ENCODE data around the gene PLSCR3. TPM values are rescaled to one million over a fixed set of nuclear protein-coding genes. Genes with fewer than 3 reads are reported as not detected.

PLSCR3 gene
- total RNA-seq, 4 donors from 2014 or later: 16.8 to 38.1 (median 17.7) TPM

DNA sequence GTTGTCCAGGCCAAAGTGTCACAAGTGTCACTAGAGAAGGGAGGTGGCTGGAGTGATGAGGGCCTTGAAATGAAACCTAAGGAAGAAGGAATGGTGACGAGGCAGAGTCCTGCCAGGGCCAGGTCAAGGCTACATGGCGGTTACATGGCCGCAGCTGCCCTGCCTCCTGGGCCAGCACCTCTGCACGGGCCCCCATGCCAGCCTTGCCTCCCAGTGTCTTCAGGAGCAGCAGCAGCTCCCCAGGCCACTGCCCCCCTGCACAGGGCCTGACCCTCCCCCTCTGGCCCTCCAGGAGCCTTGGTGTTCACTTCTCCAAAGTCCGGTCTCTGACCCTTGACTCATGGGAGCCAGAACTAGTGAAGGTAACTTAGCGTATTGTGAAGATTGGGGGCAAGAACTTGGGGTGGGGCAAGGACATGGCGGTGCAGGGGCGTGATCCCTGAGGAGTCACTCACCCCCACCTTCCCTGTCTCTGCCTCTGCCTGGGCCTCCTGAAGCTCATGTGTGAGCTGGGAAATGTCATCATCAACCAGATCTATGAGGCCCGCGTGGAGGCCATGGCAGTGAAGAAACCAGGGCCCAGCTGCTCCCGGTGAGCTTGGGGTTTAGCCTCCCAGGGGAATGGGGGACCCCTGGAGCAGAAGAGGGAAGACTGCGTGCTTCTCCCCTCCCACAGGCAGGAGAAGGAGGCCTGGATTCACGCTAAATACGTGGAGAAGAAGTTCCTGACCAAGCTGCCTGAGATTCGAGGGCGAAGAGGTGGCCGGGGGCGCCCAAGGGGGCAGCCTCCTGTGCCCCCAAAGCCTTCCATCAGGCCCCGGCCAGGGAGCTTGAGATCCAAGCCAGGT is 46.5 kb downstream of the PLSCR3 start:
- no peak for ATAC-seq
- TF ChIP-seq POLR2AphosphoS5 (IDR thresholded peaks at IDR 0.05): no peak
- TF ChIP-seq EP300 (IDR thresholded peaks at IDR 0.05): no peak
- TF ChIP-seq POLR2A (IDR thresholded peaks at IDR 0.05): no peak
- TF ChIP-seq, protein P1, sequence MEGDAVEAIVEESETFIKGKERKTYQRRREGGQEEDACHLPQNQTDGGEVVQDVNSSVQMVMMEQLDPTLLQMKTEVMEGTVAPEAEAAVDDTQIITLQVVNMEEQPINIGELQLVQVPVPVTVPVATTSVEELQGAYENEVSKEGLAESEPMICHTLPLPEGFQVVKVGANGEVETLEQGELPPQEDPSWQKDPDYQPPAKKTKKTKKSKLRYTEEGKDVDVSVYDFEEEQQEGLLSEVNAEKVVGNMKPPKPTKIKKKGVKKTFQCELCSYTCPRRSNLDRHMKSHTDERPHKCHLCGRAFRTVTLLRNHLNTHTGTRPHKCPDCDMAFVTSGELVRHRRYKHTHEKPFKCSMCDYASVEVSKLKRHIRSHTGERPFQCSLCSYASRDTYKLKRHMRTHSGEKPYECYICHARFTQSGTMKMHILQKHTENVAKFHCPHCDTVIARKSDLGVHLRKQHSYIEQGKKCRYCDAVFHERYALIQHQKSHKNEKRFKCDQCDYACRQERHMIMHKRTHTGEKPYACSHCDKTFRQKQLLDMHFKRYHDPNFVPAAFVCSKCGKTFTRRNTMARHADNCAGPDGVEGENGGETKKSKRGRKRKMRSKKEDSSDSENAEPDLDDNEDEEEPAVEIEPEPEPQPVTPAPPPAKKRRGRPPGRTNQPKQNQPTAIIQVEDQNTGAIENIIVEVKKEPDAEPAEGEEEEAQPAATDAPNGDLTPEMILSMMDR (IDR thresholded peaks at IDR 0.05): no peak
- Histone ChIP-seq H3K27ac (no peak overlapping the region), H3K27me3 (peaks cover 14% of the 10 kb centered on the region), H3K36me3 (no peaks in the 10 kb centered on the region), H3K4me1 (peaks cover 0 to 44% (median 16%) of the 10 kb centered on the region in 3 donors), H3K4me3 (no peak overlapping the region), H3K9me3 (no peaks in the 10 kb centered on the region)
- 30 to 56% methylated on average over 5 to 6 of the region's 19 CpGs for WGBS, 2 donors (ENCODE audit: low coverage in 1 of 2)

DNA sequence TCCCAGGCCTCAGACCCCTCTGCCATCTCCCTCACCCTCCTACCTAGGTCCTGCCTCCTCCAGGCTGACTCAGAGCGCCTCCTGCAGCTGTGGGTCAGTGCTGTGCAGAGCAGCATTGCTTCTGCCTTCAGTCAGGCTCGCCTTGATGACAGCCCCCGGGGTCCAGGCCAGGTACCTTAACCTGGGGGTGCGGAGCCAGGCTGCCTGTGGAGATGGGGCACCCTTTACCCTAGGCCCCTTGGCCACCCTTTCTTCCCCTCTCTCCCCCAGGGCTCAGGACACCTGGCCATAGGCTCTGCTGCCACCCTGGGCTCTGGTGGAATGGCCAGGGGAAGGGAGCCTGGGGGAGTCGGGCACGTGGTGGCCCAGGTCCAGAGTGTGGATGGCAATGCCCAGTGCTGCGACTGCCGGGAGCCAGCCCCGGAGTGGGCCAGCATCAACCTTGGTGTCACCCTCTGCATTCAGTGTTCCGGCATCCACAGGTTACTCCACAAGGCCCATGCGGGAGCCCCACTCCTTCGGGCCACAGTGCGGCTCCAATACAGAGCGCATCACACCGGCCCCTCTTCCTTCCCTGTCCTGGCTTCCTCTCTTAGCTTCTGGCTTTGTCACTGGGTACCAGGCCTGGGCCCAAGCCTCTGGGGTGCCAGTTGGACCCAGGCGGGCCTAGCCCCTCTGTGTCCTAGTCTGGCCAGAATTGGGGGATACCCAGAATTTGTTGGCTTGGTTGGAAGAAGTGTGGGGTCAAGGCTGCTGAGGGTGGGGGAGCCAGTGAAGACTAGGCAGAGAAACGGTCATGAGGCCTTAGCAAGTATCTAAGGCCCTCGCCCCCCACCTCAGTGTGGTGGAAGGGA is 47.3 kb downstream of the PLSCR3 start:
- Histone ChIP-seq H3K27ac (no peak overlapping the region), H3K27me3 (peaks cover 23% of the 10 kb centered on the region), H3K36me3 (no peaks in the 10 kb centered on the region), H3K4me3 (no peak overlapping the region), H3K4me1 (peaks cover 0 to 38% (median 12%) of the 10 kb centered on the region in 3 donors), H3K9me3 (no peaks in the 10 kb centered on the region)
- ATAC-seq: no peak
- TF ChIP-seq POLR2A (IDR thresholded peaks at IDR 0.05) (no peak), POLR2AphosphoS5 (IDR thresholded peaks at IDR 0.05) (no peak), EP300 (IDR thresholded peaks at IDR 0.05) (no peak)
- TF ChIP-seq, protein P1 (IDR thresholded peaks at IDR 0.05): no peak
- 65 to 70% methylated on average over 2 to 11 of the region's 18 CpGs for WGBS, 2 donors (ENCODE audit: low coverage in 1 of 2)

DNA sequence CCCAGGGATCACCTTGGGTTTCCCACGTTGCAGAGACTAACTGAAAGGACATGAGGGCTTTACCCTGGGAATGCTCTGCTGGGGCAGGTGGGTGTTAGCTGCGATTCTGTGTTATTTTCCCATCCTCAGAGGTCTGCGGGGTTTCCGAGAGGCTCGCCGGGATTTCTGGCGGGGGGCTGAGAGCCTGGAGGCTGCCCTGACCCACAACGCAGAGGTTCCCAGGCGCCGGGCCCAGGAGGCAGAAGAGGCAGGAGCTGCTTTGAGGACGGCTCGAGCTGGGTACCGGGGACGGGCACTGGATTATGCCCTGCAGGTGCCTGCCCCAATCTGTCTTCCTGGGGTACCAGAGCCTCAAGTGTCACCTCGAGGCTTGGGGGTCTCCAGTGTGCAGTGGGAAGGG is 51.1 kb downstream of the PLSCR3 start:
- Histone ChIP-seq H3K36me3 (no peaks in the 10 kb centered on the region), H3K4me3 (no peak overlapping the region), H3K27me3 (peaks cover 53% of the 10 kb centered on the region), H3K9me3 (no peaks in the 10 kb centered on the region), H3K4me1 (peaks cover 0 to 5% (median 0%) of the 10 kb centered on the region in 3 donors), H3K27ac (no peak overlapping the region)
- 40% methylated on average over 3 of the region's 15 CpGs; no CpG with 5 or more reads in 1 of the 2 donors for whole genome bisulfite sequencing, 2 donors (ENCODE audit: low coverage in 1 of 2)
- TF ChIP-seq POLR2A (IDR thresholded peaks at IDR 0.05): no peak
- TF ChIP-seq, protein P1 (IDR thresholded peaks at IDR 0.05): no peak
- TF ChIP-seq POLR2AphosphoS5 (IDR thresholded peaks at IDR 0.05): no peak
- no peak for TF ChIP-seq EP300 (IDR thresholded peaks at IDR 0.05)
- no peak for ATAC-seq

DNA sequence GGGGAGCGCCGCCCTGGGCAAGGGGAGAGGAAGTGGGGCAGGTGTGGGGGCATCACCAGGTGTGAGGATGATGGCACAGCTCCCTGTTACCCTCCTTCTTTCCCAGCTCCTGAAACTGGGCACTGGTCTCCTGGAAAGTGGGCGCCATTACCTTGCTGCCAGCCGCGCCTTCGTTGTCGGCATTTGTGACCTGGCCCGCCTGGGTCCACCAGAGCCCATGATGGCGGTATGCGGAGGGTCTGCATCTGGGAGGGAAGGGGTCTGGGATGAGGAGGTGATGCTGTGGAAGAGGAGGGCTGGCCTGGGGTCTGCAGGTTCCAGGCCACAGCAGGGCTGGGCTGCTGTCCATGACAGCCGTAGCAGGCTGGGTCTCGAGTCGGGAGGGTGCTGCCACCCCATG is 52.5 kb downstream of the PLSCR3 start:
- Histone ChIP-seq H3K4me3 (no peak overlapping the region), H3K27me3 (peaks cover 64% of the 10 kb centered on the region), H3K27ac (no peak overlapping the region), H3K36me3 (no peaks in the 10 kb centered on the region), H3K9me3 (no peaks in the 10 kb centered on the region), H3K4me1 (no peaks in the 10 kb centered on the region)
- TF ChIP-seq EP300 (IDR thresholded peaks at IDR 0.05) (no peak), POLR2A (IDR thresholded peaks at IDR 0.05) (no peak), POLR2AphosphoS5 (IDR thresholded peaks at IDR 0.05) (no peak)
- TF ChIP-seq, protein P1 (IDR thresholded peaks at IDR 0.05): no peak
- 89 to 95% methylated on average over 3 to 5 of the region's 13 CpGs for WGBS, 2 donors (ENCODE audit: low coverage in 1 of 2)
- no peak for ATAC-seq

All from gastroesophageal sphincter (tissue), 4 donors.